ENCODE results near the gene SEC23A.
A peak's percentile ranks its signal among the peaks of the same experiment; 100 is the strongest.
"Not testable (repeated sequence)": the region's sequence is repeated elsewhere in the genome, so short reads cannot be mapped to it uniquely, and the experiment has no call there.

Gene SEC23A

GRCh38 chr14:39036760-39037159 is 66.3 kb downstream of the SEC23A start:
- no peak for DNase-seq
- in situ Hi-C loops (cut with MboI; ENCODE audit: low pct_unique_long_range_greater_than_20kb, low sequenced_read_pairs), result no loop called here

- no peak for DNase-seq
- in situ Hi-C loops (cut with MboI; ENCODE audit: low pct_unique_long_range_greater_than_20kb, low sequenced_read_pairs), result no loop called here
These were observed 67.7 kb downstream of the SEC23A start for GRCh38 chr14:39035336-39035735.

- no peak for DNase-seq
- in situ Hi-C loops (cut with MboI; ENCODE audit: low pct_unique_long_range_greater_than_20kb, low sequenced_read_pairs), result no loop called here
These were observed 68.3 kb downstream of the SEC23A start for GRCh38 chr14:39034481-39035296.

GRCh38 chr14:39033371-39033770 is 69.7 kb downstream of the SEC23A start:
- no peak for DNase-seq
- in situ Hi-C loops (cut with MboI; ENCODE audit: low pct_unique_long_range_greater_than_20kb, low sequenced_read_pairs), result no loop called here

- no peak for DNase-seq
- in situ Hi-C loops (cut with MboI; ENCODE audit: low pct_unique_long_range_greater_than_20kb, low sequenced_read_pairs), result no loop called here
These were observed 72.8 kb downstream of the SEC23A start for GRCh38 chr14:39030209-39030608.

- in situ Hi-C loops (cut with MboI; ENCODE audit: low pct_unique_long_range_greater_than_20kb, low sequenced_read_pairs), result no loop called here
- no peak for DNase-seq
These were observed 73.2 kb downstream of the SEC23A start for GRCh38 chr14:39029789-39030188.

GRCh38 chr14:39028620-39029019 is 74.4 kb downstream of the SEC23A start:
- in situ Hi-C loops (cut with MboI; ENCODE audit: low pct_unique_long_range_greater_than_20kb, low sequenced_read_pairs), result no loop called here

GRCh38 chr14:39025810-39026627 is 77.0 kb downstream of the SEC23A start:
- in situ Hi-C loops (cut with MboI; ENCODE audit: low pct_unique_long_range_greater_than_20kb, low sequenced_read_pairs), result no loop called here
- peak; percentile 9 for DNase-seq

More at GRCh38 chr14:39028620-39029019, 74.4 kb downstream of the SEC23A start:
- DNase-seq, result no peak

- in situ Hi-C loops (cut with MboI; ENCODE audit: low pct_unique_long_range_greater_than_20kb, low sequenced_read_pairs), result no loop called here
- DNase-seq, result no peak
These were observed 77.7 kb downstream of the SEC23A start for GRCh38 chr14:39025250-39025809.

- no peak for DNase-seq
- in situ Hi-C loops (cut with MboI; ENCODE audit: low pct_unique_long_range_greater_than_20kb, low sequenced_read_pairs), result no loop called here
These were observed 78.8 kb downstream of the SEC23A start for GRCh38 chr14:39023939-39024871.

- in situ Hi-C loops (cut with MboI; ENCODE audit: low pct_unique_long_range_greater_than_20kb, low sequenced_read_pairs); DNase-seq: not testable (repeated sequence)
These were observed 85.7 kb downstream of the SEC23A start for GRCh38 chr14:39017096-39018016.

- no peak for DNase-seq
- in situ Hi-C loops (cut with MboI; ENCODE audit: low pct_unique_long_range_greater_than_20kb, low sequenced_read_pairs), result no loop called here
These were observed 86.3 kb downstream of the SEC23A start for GRCh38 chr14:39016733-39017095.

- DNase-seq, result no peak
- in situ Hi-C loops (cut with MboI; ENCODE audit: low pct_unique_long_range_greater_than_20kb, low sequenced_read_pairs), result no loop called here
These were observed 87.0 kb downstream of the SEC23A start for GRCh38 chr14:39015964-39016577.

- in situ Hi-C loops (cut with MboI; ENCODE audit: low pct_unique_long_range_greater_than_20kb, low sequenced_read_pairs), result no loop called here
- peak; percentile 36 for DNase-seq
These were observed 87.6 kb downstream of the SEC23A start for GRCh38 chr14:39015360-39015961.

- in situ Hi-C loops (cut with MboI; ENCODE audit: low pct_unique_long_range_greater_than_20kb, low sequenced_read_pairs), result no loop called here
- no peak for DNase-seq
These were observed 88.6 kb downstream of the SEC23A start for GRCh38 chr14:39014460-39014859.

- in situ Hi-C loops (cut with MboI; ENCODE audit: low pct_unique_long_range_greater_than_20kb, low sequenced_read_pairs); DNase-seq: not testable (repeated sequence)
These were observed 94.1 kb downstream of the SEC23A start for GRCh38 chr14:39008965-39009364.

- in situ Hi-C loops (cut with MboI; ENCODE audit: low pct_unique_long_range_greater_than_20kb, low sequenced_read_pairs), result no loop called here
- no peak for DNase-seq
These were observed 96.2 kb downstream of the SEC23A start for GRCh38 chr14:39006721-39007410.

All from KBM-7 (cell line).